Measurements from ENCODE around the gene RENBP.

The RENBP gene

DNA sequence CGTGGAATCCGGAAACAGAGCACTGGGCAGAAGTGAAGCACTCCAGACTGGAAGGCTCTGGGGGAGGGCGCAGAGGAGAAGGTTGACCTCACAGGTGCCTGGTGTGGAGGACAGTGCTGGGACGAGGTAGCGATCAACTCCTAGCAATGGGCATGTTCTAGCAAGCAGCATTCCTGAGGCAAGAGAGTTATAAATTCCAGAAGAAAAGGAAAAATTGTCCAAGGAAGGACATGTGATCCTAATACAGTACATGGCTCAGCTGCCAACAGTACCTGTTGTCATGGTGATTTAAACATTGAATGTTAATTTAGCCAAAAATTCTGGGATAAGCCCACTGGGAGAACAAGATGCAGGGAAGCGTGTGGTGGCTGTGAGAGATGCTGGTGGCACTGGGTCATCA is 26.6 kb downstream of the RENBP start:
- no peak for DNase-seq (ENCODE audit: low read depth)

- no peak for DNase-seq (ENCODE audit: low read depth)
Measured at GRCh38 chrX:153913701-153914100, 30.7 kb downstream of the RENBP start.

DNA sequence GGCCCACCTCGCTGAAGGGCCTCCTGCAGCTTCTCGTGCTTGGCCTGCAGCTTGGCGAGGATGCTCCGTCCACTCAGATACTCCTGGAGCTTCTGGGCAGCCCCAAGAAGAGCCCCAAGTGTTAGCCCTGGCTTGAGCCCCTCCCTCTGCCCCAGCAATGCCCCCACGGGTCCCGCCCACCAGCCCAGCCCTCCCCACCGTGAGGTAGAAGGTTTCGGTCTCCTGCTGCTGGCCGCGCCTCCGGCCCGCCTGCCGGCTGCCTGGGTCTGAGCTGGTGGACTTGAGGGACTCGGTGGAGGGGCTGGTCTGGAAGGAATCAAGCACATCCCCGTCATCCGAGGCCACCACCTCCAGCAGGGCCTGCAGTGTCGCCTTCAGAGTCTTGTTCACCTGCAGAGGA is 31.2 kb downstream of the RENBP start:
- no peak for DNase-seq (ENCODE audit: low read depth)

DNA sequence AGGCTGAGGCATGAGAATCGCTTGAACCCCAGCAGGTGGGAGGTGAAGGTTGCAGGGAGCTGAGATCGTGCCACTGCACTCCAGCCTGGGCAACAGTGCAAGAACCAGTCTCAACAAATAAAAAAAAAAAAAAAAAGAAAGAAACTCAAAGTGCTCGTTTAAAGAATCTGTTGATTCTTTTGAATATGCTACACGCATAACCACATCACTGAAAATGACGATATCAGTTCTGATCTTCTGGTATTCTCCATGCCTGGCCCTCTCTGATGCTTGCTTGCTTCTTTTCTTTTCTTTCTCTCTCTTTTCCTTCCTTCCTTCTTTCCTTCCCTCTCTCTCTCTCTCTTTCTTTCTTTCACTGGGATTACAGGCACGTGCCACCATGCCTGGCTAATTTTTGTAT is 32.6 kb downstream of the RENBP start:
- no peak for DNase-seq (ENCODE audit: low read depth)

GRCh38 chrX:153910446-153910845 is 34.0 kb downstream of the RENBP start:
- no peak for DNase-seq (ENCODE audit: low read depth)

- no peak for DNase-seq (ENCODE audit: low read depth)
Measured at GRCh38 chrX:153909980-153910360, 34.5 kb downstream of the RENBP start.

DNA sequence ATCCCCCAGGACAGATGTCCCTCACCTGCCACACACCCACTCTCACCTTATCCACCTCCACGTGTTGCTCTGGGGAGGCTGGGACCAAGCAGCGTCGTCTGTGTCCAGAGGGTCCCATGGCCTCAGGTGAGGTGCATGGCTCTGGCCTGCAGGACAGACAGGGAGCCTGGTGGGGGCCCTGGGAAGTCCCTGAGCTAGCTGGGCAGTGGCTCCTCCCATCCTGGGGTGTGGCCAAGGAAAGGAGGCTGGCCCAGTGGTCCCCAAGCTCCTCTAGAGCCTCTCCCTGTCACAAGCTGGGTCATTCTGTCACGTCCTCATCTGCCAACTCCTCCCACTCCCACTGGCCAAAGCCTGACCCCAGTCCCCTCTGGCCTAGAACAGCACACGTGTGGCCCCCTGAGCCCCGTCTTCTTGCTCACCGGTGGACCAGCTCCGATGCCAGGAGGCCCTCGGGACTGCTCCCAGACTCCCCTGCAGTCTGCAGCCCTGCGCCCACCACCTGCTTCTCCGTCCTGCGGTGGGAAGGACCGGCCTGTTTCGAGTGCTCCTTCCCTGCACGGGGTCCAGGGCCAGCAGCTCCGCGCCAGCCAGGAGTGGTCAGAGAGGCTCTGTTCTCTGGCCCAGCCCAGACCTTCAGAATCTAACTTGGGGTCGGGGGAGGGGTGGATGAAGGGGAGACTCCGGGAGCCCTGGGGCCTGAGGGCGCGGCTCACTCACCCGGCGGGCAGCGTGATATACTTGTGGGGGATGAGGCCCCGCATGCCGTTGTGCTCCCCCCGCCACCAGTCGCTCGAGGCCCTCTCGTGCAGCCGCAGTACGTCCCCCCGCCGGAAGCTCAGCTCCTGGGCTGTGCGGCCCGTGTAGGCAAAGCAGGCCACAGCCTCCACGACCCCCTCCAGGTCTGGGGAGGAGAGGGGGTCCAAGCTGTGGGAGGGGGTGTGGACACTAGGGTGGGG is 35.1 kb downstream of the RENBP start:
- no peak for DNase-seq (ENCODE audit: low read depth)

GRCh38 chrX:153908219-153908860 is 36.1 kb downstream of the RENBP start:
- DNase-seq (ENCODE audit: low read depth) = no peak

DNA sequence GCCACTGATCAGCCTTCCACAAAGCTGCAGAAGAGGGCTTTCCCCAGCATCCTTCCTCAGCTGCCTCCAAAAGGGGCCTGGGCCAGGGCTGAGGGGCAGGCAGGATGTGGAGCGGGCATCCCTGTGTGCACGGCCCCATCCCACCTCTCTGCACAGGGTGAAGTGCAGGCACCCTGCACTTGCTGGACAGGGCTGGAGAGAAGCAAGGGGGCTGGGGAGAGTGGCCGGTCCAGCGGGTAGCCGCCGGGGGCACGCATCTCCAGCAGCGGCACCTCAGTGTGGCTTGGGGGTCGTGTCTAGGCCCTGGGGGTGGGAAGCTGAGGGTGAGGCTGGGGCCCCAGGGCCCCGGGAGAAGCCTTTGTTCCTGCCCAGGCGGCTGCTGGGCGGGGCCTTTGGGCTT is 37.0 kb downstream of the RENBP start:
- no peak for DNase-seq (ENCODE audit: low read depth)

GRCh38 chrX:153906126-153906917 is 38.1 kb downstream of the RENBP start:
- DNase-seq (ENCODE audit: low read depth) = no peak

DNA sequence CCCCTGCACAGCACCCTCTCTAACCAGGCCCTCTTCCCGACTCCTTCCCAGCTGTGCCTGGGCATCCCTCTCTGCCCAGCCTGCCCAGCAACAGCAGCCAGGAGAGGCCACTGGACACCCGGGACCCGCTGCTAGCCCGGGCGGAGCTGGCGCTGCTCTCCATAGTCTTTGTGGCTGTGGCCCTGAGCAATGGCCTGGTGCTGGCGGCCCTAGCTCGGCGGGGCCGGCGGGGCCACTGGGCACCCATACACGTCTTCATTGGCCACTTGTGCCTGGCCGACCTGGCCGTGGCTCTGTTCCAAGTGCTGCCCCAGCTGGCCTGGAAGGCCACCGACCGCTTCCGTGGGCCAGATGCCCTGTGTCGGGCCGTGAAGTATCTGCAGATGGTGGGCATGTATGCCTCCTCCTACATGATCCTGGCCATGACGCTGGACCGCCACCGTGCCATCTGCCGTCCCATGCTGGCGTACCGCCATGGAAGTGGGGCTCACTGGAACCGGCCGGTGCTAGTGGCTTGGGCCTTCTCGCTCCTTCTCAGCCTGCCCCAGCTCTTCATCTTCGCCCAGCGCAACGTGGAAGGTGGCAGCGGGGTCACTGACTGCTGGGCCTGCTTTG is 38.9 kb downstream of the RENBP start:
- no peak for DNase-seq (ENCODE audit: low read depth)

DNA sequence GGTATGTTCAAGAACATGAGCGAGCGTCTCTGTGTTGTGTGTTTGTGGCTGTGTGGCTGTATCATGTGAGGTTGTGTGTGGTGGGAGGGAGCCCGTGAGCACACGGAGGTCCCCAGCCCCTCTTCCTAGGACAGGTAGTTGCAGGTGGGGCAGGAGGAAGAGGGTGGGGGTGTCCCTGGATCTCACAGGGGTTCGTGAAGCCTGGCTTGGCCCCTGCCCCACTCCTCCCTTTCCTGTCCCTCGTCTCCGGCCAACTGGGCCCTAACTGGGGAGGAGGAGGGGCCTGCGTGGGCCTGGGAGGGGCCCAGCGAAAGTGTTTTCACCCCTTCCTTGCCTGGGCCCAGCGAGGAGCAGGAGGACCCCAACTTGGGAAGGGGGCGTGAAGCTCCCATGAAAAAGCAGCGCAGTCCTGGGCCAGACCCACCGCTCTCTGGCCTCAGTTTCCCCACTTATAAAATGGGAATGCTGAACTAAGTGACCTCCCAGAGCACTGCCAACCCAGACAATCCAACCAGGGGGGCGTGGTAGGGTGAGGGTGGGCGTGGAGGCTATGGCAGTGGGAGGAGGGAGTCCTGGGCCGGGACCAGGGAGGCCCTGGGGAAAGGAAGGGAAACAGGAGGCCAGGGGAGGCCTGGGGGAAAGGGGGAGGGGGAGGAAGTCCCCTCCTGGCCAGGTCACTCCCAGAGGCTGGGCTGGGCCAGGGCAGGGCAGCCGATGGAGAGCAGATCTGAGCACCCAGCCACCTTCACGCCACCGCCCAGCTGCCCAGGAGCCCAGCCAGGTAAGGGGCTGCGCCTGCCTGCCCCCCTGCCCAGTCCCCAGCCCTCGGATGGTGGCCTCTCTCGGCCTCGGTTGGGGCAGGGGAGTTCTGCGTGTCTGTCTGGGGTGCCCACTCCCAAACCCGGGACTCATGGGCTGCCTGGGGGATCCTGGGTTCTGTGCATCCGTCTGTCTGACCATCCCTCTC is 40.2 kb downstream of the RENBP start, which contains the start of gene AVPR2:
Gene AVPR2 (plus strand): TSS at position 683 of the 967 bp plus-strand sequence. CDS start 473 bp downstream, outside the sequence.
- no peak for DNase-seq (ENCODE audit: low read depth)

DNA sequence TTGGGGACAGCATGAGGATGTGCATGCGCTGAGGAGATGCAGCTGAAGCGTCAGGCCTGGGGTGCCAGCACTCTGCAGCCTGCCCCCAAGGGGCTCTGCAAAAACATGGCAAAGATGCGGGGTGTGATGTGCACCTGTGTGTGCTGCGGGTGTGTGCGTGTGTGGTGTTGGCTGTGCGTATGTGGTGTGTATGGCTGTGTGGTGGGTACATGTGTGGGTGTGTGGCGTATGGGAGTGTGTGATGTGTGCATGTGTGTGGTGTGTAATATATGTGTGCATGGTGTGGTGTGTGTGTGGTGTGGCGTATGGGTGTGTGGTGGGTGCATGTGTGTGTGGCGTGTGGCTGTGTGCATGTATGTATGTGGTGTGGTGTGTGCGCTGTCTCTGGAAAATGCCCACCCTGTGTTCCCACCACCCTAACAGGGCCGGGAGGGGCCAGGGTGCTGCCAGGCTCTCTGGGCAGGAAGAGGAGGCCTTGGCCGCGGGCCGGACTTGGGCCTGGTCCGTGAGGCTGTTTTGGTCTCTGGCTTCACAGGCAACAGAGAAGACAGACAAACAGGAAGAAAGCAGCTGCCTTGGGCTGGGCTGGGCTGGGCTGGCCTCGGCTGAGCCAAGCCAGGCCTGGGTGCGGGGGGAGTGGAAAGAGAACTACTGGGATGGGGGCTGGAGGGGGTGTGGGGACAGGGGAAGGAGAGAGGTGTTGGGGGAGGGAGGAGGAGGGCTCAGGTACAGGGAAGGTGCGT is 41.0 kb downstream of the RENBP start:
- no peak for DNase-seq (ENCODE audit: low read depth)

DNA sequence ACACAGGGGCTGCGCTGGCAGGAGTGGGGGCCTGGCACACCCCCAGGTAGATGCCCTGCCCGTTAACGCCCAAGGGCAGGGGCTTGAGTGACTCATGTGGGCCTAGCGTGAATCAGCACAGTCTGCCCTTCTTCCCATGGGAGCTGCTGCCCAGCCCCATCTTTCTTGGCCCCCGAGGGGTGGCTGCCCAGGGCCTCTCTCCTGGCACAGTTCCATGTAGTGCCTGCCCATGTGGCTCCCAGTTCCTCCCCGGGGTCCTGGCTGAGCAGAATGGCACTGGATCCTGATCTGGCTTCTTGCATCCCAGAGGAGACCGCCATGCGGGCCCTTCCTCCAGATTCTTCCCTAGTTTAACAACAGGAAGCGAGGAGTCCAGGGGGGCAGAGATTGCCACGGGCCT is 42.1 kb downstream of the RENBP start:
- no peak for DNase-seq (ENCODE audit: low read depth)

- DNase-seq (ENCODE audit: low read depth) = no peak
Measured at GRCh38 chrX:153901753-153902140, 42.7 kb downstream of the RENBP start.

DNA sequence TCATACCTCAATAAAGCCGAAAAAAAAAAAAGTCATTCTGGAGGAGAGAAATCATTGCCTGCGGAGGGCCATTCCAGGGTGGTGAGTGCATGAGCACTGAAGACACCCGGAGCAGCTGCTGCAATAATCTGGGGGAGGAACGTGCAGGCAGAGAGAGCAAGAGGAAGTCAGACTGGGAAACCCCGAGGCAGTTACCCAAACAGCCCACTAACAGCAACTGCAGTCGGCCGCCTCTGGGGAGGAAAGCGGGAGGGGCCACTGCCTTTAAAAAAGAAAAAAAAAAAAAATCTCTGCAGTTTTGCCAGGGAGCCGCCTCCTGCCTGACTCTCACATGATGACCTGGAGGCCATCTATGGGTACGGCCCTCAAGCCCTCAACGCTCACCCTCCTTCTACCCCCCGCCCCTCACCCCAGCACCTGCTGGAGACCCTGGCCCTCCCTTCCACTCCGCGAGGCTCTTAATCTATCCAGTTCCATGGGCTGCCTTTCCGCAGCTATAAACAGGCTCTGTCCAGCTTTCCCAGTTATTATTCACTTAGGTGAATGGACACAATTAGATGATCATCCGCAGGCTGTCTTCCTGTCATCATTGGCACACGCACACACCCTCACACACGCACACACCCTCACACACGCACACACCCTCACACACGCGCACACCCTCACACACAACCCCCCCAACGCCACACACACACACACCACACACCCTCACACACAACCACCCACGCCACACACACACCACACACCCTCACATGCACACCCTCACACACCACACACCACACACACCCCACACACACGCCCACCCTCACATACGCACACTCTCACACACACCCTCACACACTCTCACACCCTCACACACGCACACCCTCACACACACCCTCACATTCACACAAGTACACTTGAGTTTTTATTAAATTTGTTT is 43.4 kb downstream of the RENBP start:
- DNase-seq (ENCODE audit: low read depth) = no peak

- DNase-seq (ENCODE audit: low read depth) = no peak
Measured at GRCh38 chrX:153897899-153898298, 46.5 kb downstream of the RENBP start.

DNA sequence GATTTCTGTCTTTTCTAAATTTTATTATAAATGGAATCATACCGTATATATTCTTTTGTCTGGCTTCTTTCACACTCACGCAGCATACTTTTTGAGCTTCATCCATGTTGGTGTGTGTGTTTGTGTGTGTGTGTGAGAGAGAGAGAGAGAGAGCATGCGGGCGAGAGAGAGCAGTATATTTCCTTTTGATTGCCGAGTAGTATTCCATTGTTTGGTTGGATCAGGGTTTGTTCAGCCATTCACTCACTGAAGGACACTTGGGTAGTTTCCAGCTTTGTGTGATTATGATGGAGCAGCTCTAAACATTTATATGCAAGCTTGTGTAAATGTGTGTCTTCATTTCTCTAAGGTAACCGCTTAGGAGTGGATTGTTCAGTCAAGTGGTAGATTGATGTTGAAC is 55.3 kb downstream of the RENBP start:
- DNase-seq (ENCODE audit: low read depth) = no peak

DNA sequence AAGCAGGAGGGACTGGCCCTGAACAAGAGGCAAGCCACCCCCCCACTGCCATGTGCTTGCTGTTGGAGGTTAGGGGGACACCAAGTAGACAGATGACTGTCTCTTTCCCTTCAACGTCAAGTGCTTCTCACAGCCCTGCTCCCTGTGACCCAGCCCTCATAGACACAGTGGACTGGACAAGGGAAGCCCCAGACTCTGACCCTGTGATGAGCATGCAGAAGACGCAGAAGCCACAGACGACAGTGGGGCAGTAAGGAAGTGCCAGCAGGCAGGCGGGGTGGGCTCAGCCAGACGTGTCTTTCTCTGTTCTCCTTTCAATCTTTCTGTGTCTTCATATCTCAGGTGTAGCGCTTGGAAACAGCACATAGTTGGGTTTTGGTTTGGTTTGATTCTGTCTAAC is 56.1 kb downstream of the RENBP start:
- DNase-seq (ENCODE audit: low read depth) = no peak
